Endodermal cell (in vitro differentiated cells): ENCODE results near the gene MTFMT. TPM values are rescaled to one million over a fixed set of nuclear protein-coding genes. Genes with fewer than 3 reads are reported as not detected.

Experiments
- DNase-seq: peaks from one replicate; pipeline ENCODE4 v3.0.0-alpha.2; 2017
- H3K27ac ChIP-seq: 2 replicates; pipeline ENCODE4 v1.5.1; 2013; ENCODE audit warnings: mild to moderate bottlenecking, low read depth, low read length, moderate library complexity
- H3K27me3 ChIP-seq: 2 replicates; pipeline ENCODE4 v1.6.1; 2013; ENCODE audit warnings: mild to moderate bottlenecking, low read length, moderate library complexity; ENCODE audit not compliant: insufficient read depth, control insufficient read depth, poor library complexity, severe bottlenecking
- H3K36me3 ChIP-seq: 2 replicates; pipeline ENCODE4 v1.7.0; 2013; ENCODE audit warnings: mild to moderate bottlenecking, low read length, moderate library complexity; ENCODE audit not compliant: control insufficient read depth, insufficient read depth
- H3K4me1 ChIP-seq: one replicate; pipeline ENCODE4 v1.7.0; 2013; ENCODE audit warnings: low read length; ENCODE audit not compliant: control insufficient read depth, insufficient read depth
- H3K4me3 ChIP-seq: 2 replicates; pipeline ENCODE4 v1.5.1; 2013; ENCODE audit warnings: mild to moderate bottlenecking, low read length, moderate library complexity
- H3K9ac ChIP-seq: 2 replicates; pipeline ENCODE4 v1.6.1; 2013; ENCODE audit warnings: mild to moderate bottlenecking, low read length, moderate library complexity; ENCODE audit not compliant: poor library complexity, severe bottlenecking; ENCODE audit errors: extremely low read depth
- H3K9me3 ChIP-seq: 2 replicates; pipeline ENCODE4 v1.6.1; 2013; ENCODE audit warnings: mild to moderate bottlenecking, low read length, moderate library complexity; ENCODE audit not compliant: control insufficient read depth
- H3K27ac Mint-ChIP-seq: 2 replicates; pipeline ENCODE4 v1.8.0; 2020; ENCODE audit warnings: mixed read lengths
- H3K27me3 Mint-ChIP-seq: 2 replicates; pipeline ENCODE4 v1.8.0; 2021; ENCODE audit warnings: mild to moderate bottlenecking, mixed read lengths; ENCODE audit not compliant: insufficient read depth
- H3K36me3 Mint-ChIP-seq: 2 replicates; pipeline ENCODE4 v1.8.0; 2020; ENCODE audit warnings: low read depth, mixed read lengths
- H3K4me1 Mint-ChIP-seq: 2 replicates; pipeline ENCODE4 v1.8.0; 2020; ENCODE audit warnings: mixed read lengths
- H3K4me3 Mint-ChIP-seq: 2 replicates; pipeline ENCODE4 v1.8.0; 2020; ENCODE audit warnings: mild to moderate bottlenecking, moderate library complexity, mixed read lengths
- H3K9me3 Mint-ChIP-seq: 2 replicates; pipeline ENCODE4 v1.8.0; 2020; ENCODE audit warnings: mild to moderate bottlenecking, mixed read lengths
- WGBS, 2 experiments: methylation state at CpG; one replicate each; pipeline versions ENCODE4 v1.1.5 to v1.1.7; 2013; ENCODE audit warnings: missing lambda C conversion rate in 2 of 2, mixed read lengths in 1 of 2; ENCODE audit not compliant: insufficient coverage in 1 of 2, insufficient read length in 1 of 2; 5-methylcytosine and 5-hydroxymethylcytosine counted together
- total RNA-seq, 2 donors: library from RNA; stranded (reverse); fragmentation: NEBNext Ultra II Directional in 1 of 2; extraction: Animal tissue kit (Norgen Biotek cat#: 25700) in 1 of 2; gene quantifications; 2 replicates in 1 of 2; 3 replicates in 1 of 2; pipeline ENCODE4 v1.2.1, GENCODE V29; 2021
- TF ChIP-seq, protein P1 (sequence below): fragments of 200-600 bp; sonication (generic); conservative IDR thresholded peaks from 2 replicates; pipeline ENCODE4 v1.5.0; 2021; ENCODE audit warnings: antibody characterized with exemption, mild to moderate bottlenecking

Gene MTFMT
- total RNA-seq, 2 donors from 2014 or later = 17.8 to 23.2 TPM

DNA sequence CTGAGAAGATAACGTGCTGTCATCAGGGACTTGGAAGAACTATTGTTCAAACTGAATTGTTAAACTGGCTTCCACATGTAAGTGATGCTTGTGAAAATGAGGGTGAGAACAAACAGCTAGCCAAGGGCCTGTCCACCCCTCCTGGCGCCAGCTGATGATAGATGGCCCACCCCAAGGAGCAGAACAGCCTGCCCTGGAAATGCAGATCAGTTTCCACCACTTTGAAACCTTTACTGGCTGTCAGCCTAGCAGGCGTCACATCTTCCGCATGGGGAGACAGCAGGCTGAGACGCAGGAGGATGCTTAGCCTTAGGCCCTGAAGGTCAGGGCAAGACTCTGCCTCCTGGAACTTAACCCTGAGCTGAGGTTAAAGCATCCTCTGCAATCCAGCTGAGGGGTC, 9.4 kb upstream of the MTFMT start:
- Histone ChIP-seq H3K27me3 (no peaks in the 10 kb centered on the region), H3K27ac (no peak overlapping the region), H3K9me3 (no peaks in the 10 kb centered on the region), H3K4me1 (no peaks in the 10 kb centered on the region), H3K4me3 (no peak overlapping the region), H3K9ac (no peak overlapping the region), H3K36me3 (no peaks in the 10 kb centered on the region)
- Mint-ChIP-seq H3K4me1 (no peaks in the 10 kb centered on the region), H3K4me3 (no peak overlapping the region), H3K27ac (no peak overlapping the region), H3K36me3 (no peaks in the 10 kb centered on the region), H3K9me3 (no peaks in the 10 kb centered on the region), H3K27me3 (peaks cover 4% of the 10 kb centered on the region)
- TF ChIP-seq, protein P1, sequence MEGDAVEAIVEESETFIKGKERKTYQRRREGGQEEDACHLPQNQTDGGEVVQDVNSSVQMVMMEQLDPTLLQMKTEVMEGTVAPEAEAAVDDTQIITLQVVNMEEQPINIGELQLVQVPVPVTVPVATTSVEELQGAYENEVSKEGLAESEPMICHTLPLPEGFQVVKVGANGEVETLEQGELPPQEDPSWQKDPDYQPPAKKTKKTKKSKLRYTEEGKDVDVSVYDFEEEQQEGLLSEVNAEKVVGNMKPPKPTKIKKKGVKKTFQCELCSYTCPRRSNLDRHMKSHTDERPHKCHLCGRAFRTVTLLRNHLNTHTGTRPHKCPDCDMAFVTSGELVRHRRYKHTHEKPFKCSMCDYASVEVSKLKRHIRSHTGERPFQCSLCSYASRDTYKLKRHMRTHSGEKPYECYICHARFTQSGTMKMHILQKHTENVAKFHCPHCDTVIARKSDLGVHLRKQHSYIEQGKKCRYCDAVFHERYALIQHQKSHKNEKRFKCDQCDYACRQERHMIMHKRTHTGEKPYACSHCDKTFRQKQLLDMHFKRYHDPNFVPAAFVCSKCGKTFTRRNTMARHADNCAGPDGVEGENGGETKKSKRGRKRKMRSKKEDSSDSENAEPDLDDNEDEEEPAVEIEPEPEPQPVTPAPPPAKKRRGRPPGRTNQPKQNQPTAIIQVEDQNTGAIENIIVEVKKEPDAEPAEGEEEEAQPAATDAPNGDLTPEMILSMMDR = no peak
- 87 to 89% methylated on average over 5 of the region's 5 CpGs for WGBS, 2 experiments
- DNase-seq = no peak

DNA sequence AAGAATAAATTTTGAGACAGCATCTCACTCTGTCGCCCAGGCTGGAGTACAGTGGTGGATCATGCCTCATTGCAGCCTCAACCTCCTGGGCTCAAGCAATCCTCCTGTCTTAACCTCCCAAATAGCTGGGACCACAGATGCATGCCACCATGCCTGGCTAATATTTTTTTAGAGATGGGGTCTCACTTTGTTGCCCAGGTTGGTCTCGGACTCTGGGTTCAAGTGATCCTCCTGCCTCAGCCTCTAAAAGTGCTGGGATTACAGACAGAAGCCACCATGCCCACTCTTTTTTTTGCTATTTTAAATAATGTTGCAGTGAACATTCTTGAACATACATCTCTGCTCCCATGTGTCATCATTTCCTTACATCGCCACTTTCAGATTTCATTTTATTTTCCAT, 9.0 kb upstream of the MTFMT start:
- 94 to 100% methylated on average over 1 to 3 of the region's 3 CpGs for WGBS, 2 experiments
- Mint-ChIP-seq H3K27me3 (peaks cover 4% of the 10 kb centered on the region), H3K36me3 (no peaks in the 10 kb centered on the region), H3K9me3 (no peaks in the 10 kb centered on the region), H3K27ac (no peak overlapping the region), H3K4me3 (no peak overlapping the region), H3K4me1 (no peaks in the 10 kb centered on the region)
- no peak overlapping the region for H3K4me3 ChIP-seq
- DNase-seq = no peak
- TF ChIP-seq, protein P1 = no peak
- H3K27ac ChIP-seq = no peak overlapping the region
- no peaks in the 10 kb centered on the region for H3K27me3 ChIP-seq
- H3K36me3 ChIP-seq = no peaks in the 10 kb centered on the region
- H3K9ac ChIP-seq = no peak overlapping the region
- no peaks in the 10 kb centered on the region for H3K9me3 ChIP-seq
- no peaks in the 10 kb centered on the region for H3K4me1 ChIP-seq

DNA sequence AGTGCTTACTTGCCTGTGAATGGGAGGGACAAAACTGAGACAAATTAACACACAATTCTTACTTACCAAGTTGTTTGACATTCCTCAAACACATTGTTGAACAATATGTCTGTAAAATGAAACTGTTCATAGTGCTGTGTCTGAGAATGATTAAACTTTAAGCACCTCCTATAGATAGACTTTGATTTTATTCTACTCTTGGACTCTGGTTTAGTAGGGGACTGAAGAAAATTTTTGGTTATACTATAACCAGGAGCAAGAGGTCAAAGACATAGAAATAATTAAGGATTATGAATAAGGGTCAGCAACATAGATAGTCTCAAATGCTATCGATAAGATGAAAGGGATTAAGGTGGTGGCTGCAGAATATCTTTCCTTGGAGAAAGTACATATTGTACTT, 7.9 kb upstream of the MTFMT start:
- Histone ChIP-seq H3K36me3 (no peaks in the 10 kb centered on the region), H3K4me3 (no peak overlapping the region), H3K9ac (no peak overlapping the region), H3K27ac (no peak overlapping the region), H3K27me3 (no peaks in the 10 kb centered on the region), H3K4me1 (no peaks in the 10 kb centered on the region), H3K9me3 (no peaks in the 10 kb centered on the region)
- H3K9me3 Mint-ChIP-seq = no peaks in the 10 kb centered on the region
- peaks cover 3% of the 10 kb centered on the region for H3K27me3 Mint-ChIP-seq
- H3K27ac Mint-ChIP-seq = no peak overlapping the region
- WGBS, 2 experiments = 83 to 89% methylated on average over 1 of the region's 1 CpG
- TF ChIP-seq, protein P1 = no peak
- no peak for DNase-seq
- H3K4me1 Mint-ChIP-seq = peaks cover 2% of the 10 kb centered on the region
- no peaks in the 10 kb centered on the region for H3K36me3 Mint-ChIP-seq
- no peak overlapping the region for H3K4me3 Mint-ChIP-seq
